22Rv1 (cell line): Measurements from ENCODE around the gene ELMO3.

Experiments used
- CTCF ChIP-seq: fragments of 450-650 bp; IDR thresholded peaks from 2 replicates; pipeline ENCODE4 v1.5.1; 2017; ENCODE audit warnings: mild to moderate bottlenecking
- ZFX ChIP-seq: fragments of 450-650 bp; IDR thresholded peaks from 2 replicates; pipeline ENCODE4 v1.6.1; 2017; ENCODE audit warnings: antibody characterized with exemption, borderline replicate concordance

- peak; percentile 95 for TF ChIP-seq CTCF
- no peak for TF ChIP-seq ZFX
These were observed 645 bp upstream of the ELMO3 start for GRCh38 chr16:67198238-67198734.
